ENCODE measurements around the gene EXOC2. TPM values are rescaled to one million over a fixed set of nuclear protein-coding genes. Genes with fewer than 3 reads are reported as not detected.

The EXOC2 gene
- total RNA-seq, 2 experiments from 2014 or later = 22.5 to 24.8 TPM

GRCh38 chr6:736657-737446 is 43.9 kb upstream of the EXOC2 start:
- H3K4me2 ChIP-seq (ENCODE audit: low read length) = no peak overlapping the region

GRCh38 chr6:733431-734219 is 40.7 kb upstream of the EXOC2 start:
- ChIA-PET CTCF (ENCODE audit: unreplicated experiment) (no interaction called here), POLR2A (no interaction called here)
- Histone ChIP-seq H3K4me1 (ENCODE audit: insufficient read depth, low read length, poor library complexity, severe bottlenecking) (no peaks in the 10 kb centered on the region), H3K4me3 (ENCODE audit: low read depth, low read length, poor library complexity, severe bottlenecking) (no peak overlapping the region), H4K20me1 (ENCODE audit: insufficient read depth, low read length) (no peaks in the 10 kb centered on the region), H3K4me2 (ENCODE audit: low read length) (no peak overlapping the region), H3K36me3 (ENCODE audit: insufficient read depth, low read length) (no peaks in the 10 kb centered on the region), H3K9me3 (ENCODE audit: low read length) (no peaks in the 10 kb centered on the region), H3K9me2 (ENCODE audit: insufficient read depth, low read length) (no peaks in the 10 kb centered on the region), H2AFZ (ENCODE audit: low read length) (no peak overlapping the region), H3K79me2 (ENCODE audit: insufficient read depth, low read depth, low read length) (no peaks in the 10 kb centered on the region), H3K27ac (ENCODE audit: low read depth, low read length, poor library complexity, severe bottlenecking) (no peak overlapping the region)
- no peak for DNase-seq (ENCODE audit: low spot score)
- BruUV-seq (replicated peaks) = no TSS peak
- intact Hi-C loops (cut with micrococcal nuclease; ENCODE audit: unreplicated experiment) = no loop called here
- TF ChIP-seq CTCF (conservative IDR thresholded peaks at IDR 0.05; ENCODE audit: low read length) = no peak
- TF ChIP-seq EZH2phosphoT487 (IDR thresholded peaks at IDR 0.05; ENCODE audit: borderline replicate concordance, low read depth, low read length) = no peak

More at GRCh38 chr6:736657-737446, 43.9 kb upstream of the EXOC2 start:
- intact Hi-C loops (cut with micrococcal nuclease; ENCODE audit: unreplicated experiment) = no loop called here
- H4K20me1 ChIP-seq (ENCODE audit: insufficient read depth, low read length) = no peaks in the 10 kb centered on the region
- no peaks in the 10 kb centered on the region for H3K36me3 ChIP-seq (ENCODE audit: insufficient read depth, low read length)
- H2AFZ ChIP-seq (ENCODE audit: low read length) = no peak overlapping the region
- no peak for DNase-seq (ENCODE audit: low spot score)
- H3K9me2 ChIP-seq (ENCODE audit: insufficient read depth, low read length) = no peaks in the 10 kb centered on the region
- no peaks in the 10 kb centered on the region for H3K9me3 ChIP-seq (ENCODE audit: low read length)
- H3K4me3 ChIP-seq (ENCODE audit: low read depth, low read length, poor library complexity, severe bottlenecking) = no peak overlapping the region
- H3K79me2 ChIP-seq (ENCODE audit: insufficient read depth, low read depth, low read length) = no peaks in the 10 kb centered on the region
- ChIA-PET CTCF (ENCODE audit: unreplicated experiment) (no interaction called here), POLR2A (interaction anchor here (0.7 to 1.7 kb wide), 3 partner anchors 9 to 40 kb away, joined by 3 to 4 read pairs (median 4); no protein-coding TSS in a partner anchor)
- TF ChIP-seq CTCF (conservative IDR thresholded peaks at IDR 0.05; ENCODE audit: low read length) (no peak), EZH2phosphoT487 (IDR thresholded peaks at IDR 0.05; ENCODE audit: borderline replicate concordance, low read depth, low read length) (no peak)
- no TSS peak for BruUV-seq (replicated peaks)
- H3K27ac ChIP-seq (ENCODE audit: low read depth, low read length, poor library complexity, severe bottlenecking) = no peak overlapping the region
- no peaks in the 10 kb centered on the region for H3K4me1 ChIP-seq (ENCODE audit: insufficient read depth, low read length, poor library complexity, severe bottlenecking)

Data from OCI-LY7 (cell line).